HG03064 (cell line): ENCODE results near the gene ARNT2.
"Not testable (repeated sequence)": the region's sequence is repeated elsewhere in the genome, so short reads cannot be mapped to it uniquely, and the experiment has no call there.

Experiments
- ATAC-seq: cut with Tn5 transposase; IDR thresholded peaks from one replicate; pipeline ENCODE4 v1.9.1; 2021; ENCODE audit warnings: low read depth; ENCODE audit not compliant: unreplicated experiment

Gene ARNT2

GRCh38 chr15:80639168-80639555, 235.0 kb downstream of the ARNT2 start:
- no peak for ATAC-seq

- ATAC-seq: no peak
Measured at GRCh38 chr15:80640531-80641121, 236.4 kb downstream of the ARNT2 start.

- no peak for ATAC-seq
Measured at GRCh38 chr15:80641384-80641783, 237.2 kb downstream of the ARNT2 start.

DNA sequence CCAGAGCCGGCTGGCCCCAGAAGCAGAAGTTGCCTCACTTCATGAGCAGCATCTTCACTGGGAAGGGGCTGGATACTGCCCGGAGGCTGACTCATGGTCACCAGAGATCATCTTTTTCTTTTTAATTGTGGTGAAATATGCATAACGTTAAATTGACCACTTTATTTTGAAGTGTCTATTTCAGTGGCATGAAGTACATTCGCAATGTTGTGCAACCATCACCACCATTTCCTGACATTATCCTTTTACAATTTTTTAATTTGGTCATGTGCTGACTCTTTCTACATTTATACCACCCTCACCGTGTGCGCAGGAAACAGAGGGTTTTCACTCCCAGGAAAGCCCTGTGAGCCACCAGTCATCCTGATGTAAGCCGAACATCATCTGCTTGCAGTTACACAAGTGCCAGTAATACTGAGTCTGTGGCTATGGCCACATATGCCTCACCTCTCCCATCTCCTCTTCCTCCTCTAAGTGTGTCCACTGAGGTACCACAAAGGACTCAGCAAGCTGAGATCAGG, 239.3 kb downstream of the ARNT2 start:
- ATAC-seq: no peak

DNA sequence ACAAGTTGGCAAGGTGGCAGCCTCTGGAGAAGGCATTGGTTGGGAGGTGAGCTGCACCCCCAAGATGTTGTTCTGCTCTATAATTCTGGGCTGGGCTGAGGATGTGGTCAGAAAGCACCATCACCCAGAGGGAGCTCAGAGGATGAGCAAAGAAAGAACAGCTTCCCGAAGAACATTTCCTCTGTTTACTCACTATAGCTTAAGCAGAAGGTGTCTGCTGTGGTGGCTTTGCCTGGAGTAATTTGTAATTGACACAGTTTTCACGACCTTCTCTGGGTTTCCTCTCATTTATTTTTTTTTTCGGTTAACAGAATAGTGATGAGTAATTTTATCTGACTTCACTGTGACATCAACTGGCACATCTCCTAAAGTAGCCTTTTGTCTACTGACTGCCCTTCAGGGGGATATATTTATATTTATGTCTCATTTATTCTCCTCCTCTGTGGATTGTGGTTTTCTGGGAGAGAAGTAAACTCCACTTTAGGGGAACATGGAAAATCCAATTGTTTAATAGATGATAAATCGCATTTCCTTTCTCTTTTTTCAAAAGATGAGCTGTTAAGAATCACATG, 241.4 kb downstream of the ARNT2 start:
- no peak for ATAC-seq

- ATAC-seq: not testable (repeated sequence)
Measured at GRCh38 chr15:80647424-80647823, 243.2 kb downstream of the ARNT2 start.
